Measurements from ENCODE around the gene NCOA4. TPM values are rescaled to one million over a fixed set of nuclear protein-coding genes. Genes with fewer than 3 reads are reported as not detected.

Gene NCOA4
- total RNA-seq, 1 donor from 2014 or later = 89.0 TPM

DNA sequence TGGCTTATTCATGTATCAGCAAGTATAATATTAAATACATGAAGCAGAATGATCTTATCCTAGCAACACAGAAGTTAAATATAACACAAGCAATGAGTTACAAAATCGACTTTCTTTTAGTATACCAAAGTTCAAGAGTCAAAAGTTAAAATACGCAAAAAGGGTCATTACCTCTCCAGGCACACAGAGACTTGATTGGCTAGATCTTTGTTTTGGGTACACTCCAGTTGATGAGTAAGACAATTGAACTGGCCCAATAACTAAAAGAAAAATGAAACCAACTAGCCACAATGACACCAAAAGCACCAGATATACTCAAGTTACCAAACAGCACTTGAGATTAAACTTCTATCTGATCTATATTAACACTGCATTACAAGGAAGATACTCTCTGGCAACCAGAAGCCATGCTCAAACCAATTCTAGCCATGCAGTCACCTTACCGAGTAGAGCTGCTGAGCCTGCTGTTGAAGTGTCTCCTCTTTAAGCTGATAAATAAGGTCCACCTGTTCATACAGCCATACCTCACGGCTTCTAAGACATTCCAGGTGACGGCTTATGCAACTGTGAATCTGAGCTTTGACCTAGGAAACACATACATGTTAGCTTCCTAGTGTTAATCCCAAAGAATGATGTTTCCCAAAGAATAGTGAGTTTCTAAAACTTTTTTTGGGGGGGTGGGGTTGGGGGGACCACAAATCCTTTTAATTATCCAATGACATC lies 15.6 kb downstream of the NCOA4 start:
- Mint-ChIP-seq H3K9me3 (ENCODE audit: low read depth) (no peaks in the 10 kb centered on the region), H3K27ac (ENCODE audit: unreplicated experiment) (no peak overlapping the region), H3K36me3 (ENCODE audit: low read depth) (peaks cover 27% of the 10 kb centered on the region), H3K27me3 (ENCODE audit: low read depth) (no peaks in the 10 kb centered on the region), H3K4me3 (ENCODE audit: unreplicated experiment) (no peak overlapping the region), H3K4me1 (ENCODE audit: low read depth) (peaks cover 27% of the 10 kb centered on the region)
- DNase-seq (ENCODE audit: low spot score) = no peak
- TF ChIP-seq, protein P1, sequence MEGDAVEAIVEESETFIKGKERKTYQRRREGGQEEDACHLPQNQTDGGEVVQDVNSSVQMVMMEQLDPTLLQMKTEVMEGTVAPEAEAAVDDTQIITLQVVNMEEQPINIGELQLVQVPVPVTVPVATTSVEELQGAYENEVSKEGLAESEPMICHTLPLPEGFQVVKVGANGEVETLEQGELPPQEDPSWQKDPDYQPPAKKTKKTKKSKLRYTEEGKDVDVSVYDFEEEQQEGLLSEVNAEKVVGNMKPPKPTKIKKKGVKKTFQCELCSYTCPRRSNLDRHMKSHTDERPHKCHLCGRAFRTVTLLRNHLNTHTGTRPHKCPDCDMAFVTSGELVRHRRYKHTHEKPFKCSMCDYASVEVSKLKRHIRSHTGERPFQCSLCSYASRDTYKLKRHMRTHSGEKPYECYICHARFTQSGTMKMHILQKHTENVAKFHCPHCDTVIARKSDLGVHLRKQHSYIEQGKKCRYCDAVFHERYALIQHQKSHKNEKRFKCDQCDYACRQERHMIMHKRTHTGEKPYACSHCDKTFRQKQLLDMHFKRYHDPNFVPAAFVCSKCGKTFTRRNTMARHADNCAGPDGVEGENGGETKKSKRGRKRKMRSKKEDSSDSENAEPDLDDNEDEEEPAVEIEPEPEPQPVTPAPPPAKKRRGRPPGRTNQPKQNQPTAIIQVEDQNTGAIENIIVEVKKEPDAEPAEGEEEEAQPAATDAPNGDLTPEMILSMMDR (IDR thresholded peaks at IDR 0.05) = no peak

DNA sequence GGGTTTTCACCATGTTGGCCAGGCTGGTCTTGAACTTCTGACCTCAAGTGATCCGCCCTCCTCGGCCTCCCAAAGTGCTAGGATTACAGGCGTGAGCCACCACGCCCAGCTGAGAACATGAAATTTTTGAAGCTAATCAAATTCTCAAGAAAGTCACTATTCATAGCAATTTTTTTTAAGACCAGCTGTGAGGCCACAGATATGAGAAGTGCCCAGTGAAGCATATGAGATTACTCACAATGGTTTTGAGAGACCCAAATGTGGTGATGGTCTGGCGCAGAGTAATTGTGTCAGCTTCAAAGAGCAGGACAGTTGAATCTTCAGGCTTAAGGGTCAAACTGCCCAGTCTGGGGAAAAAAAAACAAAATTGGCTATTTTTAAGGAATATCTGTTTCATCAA lies 16.2 kb downstream of the NCOA4 start:
- H3K27me3 Mint-ChIP-seq (ENCODE audit: low read depth) = no peaks in the 10 kb centered on the region
- no peak for DNase-seq (ENCODE audit: low spot score)
- peaks cover 21% of the 10 kb centered on the region for H3K4me1 Mint-ChIP-seq (ENCODE audit: low read depth)
- no peaks in the 10 kb centered on the region for H3K9me3 Mint-ChIP-seq (ENCODE audit: low read depth)
- no peak overlapping the region for H3K4me3 Mint-ChIP-seq (ENCODE audit: unreplicated experiment)
- H3K27ac Mint-ChIP-seq (ENCODE audit: unreplicated experiment) = no peak overlapping the region
- TF ChIP-seq, protein P1 (IDR thresholded peaks at IDR 0.05) = no peak
- peaks cover 32% of the 10 kb centered on the region for H3K36me3 Mint-ChIP-seq (ENCODE audit: low read depth)

- H3K9me3 Mint-ChIP-seq (ENCODE audit: low read depth) = peaks cover 4% of the 10 kb centered on the region
- H3K27ac Mint-ChIP-seq (ENCODE audit: unreplicated experiment) = no peak overlapping the region
- H3K4me3 Mint-ChIP-seq (ENCODE audit: unreplicated experiment) = no peak overlapping the region
- no peak for DNase-seq (ENCODE audit: low spot score)
- H3K36me3 Mint-ChIP-seq (ENCODE audit: low read depth) = peaks cover 42% of the 10 kb centered on the region
- no peaks in the 10 kb centered on the region for H3K27me3 Mint-ChIP-seq (ENCODE audit: low read depth)
- TF ChIP-seq, protein P1 (IDR thresholded peaks at IDR 0.05) = no peak
- peaks cover 8% of the 10 kb centered on the region for H3K4me1 Mint-ChIP-seq (ENCODE audit: low read depth)
Measured at GRCh38 chr10:46012746-46013145, 17.7 kb downstream of the NCOA4 start.

DNA sequence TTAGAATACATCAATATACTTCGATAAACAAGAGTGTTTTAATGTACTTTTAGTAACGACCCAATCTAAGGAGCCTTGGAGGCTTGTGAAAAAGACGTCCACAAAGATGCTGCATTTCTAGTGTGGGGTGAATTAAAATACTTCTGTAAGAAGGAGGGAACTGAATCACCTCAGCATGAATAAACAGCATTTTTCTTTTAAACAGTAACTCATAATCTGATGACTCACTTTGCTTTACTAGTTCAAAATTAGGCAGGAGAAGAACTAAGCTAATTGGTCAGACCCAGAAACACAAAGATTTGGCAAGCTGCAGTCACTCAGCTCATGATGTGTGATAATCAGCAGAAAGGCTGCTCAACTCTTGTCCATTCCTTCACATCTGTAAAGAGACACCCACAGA lies 24.2 kb downstream of the NCOA4 start:
- peaks cover 4% of the 10 kb centered on the region for H3K9me3 Mint-ChIP-seq (ENCODE audit: low read depth)
- TF ChIP-seq, protein P1 (IDR thresholded peaks at IDR 0.05) = no peak
- H3K4me1 Mint-ChIP-seq (ENCODE audit: low read depth) = peaks cover 4% of the 10 kb centered on the region
- no peak for DNase-seq (ENCODE audit: low spot score)
- no peak overlapping the region for H3K4me3 Mint-ChIP-seq (ENCODE audit: unreplicated experiment)
- peaks cover 45% of the 10 kb centered on the region for H3K36me3 Mint-ChIP-seq (ENCODE audit: low read depth)
- H3K27ac Mint-ChIP-seq (ENCODE audit: unreplicated experiment) = no peak overlapping the region
- no peaks in the 10 kb centered on the region for H3K27me3 Mint-ChIP-seq (ENCODE audit: low read depth)

- DNase-seq (ENCODE audit: low spot score) = no peak
- H3K27ac Mint-ChIP-seq (ENCODE audit: unreplicated experiment) = peak overlapping the region; percentile 32
- peaks cover 4% of the 10 kb centered on the region for H3K9me3 Mint-ChIP-seq (ENCODE audit: low read depth)
- H3K4me3 Mint-ChIP-seq (ENCODE audit: unreplicated experiment) = no peak overlapping the region
- no peaks in the 10 kb centered on the region for H3K27me3 Mint-ChIP-seq (ENCODE audit: low read depth)
- peaks cover 38% of the 10 kb centered on the region for H3K36me3 Mint-ChIP-seq (ENCODE audit: low read depth)
- peaks cover 4% of the 10 kb centered on the region for H3K4me1 Mint-ChIP-seq (ENCODE audit: low read depth)
- TF ChIP-seq, protein P1 (IDR thresholded peaks at IDR 0.05) = no peak
Measured at GRCh38 chr10:46005383-46005782, 25.0 kb downstream of the NCOA4 start.

Measured in chondrocyte (in vitro differentiated cells).